MCF 10A (cell line): ENCODE results near the gene FAM210B. TPM values are rescaled to one million over a fixed set of nuclear protein-coding genes. Genes with fewer than 3 reads are reported as not detected.

Experiments used
- BruUV-seq: library from RNA; stranded (reverse); fragments of 400-500 nt; replicated peaks from 2 replicates; lab custom pipeline; 2021; lab: Mats Ljungman, UMichigan
- CTCF ChIA-PET: fragments of 300-600 bp; sonication (Branson Sonifier 250); formaldehyde crosslinking; extraction: SDS; loops from one replicate; lab custom pipeline; 2021; ENCODE audit warnings: antibody characterized with exemption, inconsistent platforms; lab: Yijun Ruan, JAX
- POLR2A ChIA-PET: fragments of 300-600, 350-650 bp; sonication (Branson Sonifier 250); formaldehyde crosslinking; extraction: SDS; loops from one replicate; lab custom pipeline; 2020; ENCODE audit warnings: antibody characterized with exemption, inconsistent platforms; lab: Yijun Ruan, JAX
- DNase-seq: peaks from one replicate; pipeline ENCODE4 v3.0.0-alpha.2; 2018; ENCODE audit not compliant: unreplicated experiment
- H3K27ac Mint-ChIP-seq: one replicate; pipeline ENCODE4 v1.8.0; 2022; ENCODE audit warnings: mild to moderate bottlenecking, low read depth, mixed read lengths; ENCODE audit not compliant: unreplicated experiment
- H3K27me3 Mint-ChIP-seq: one replicate; pipeline ENCODE4 v1.8.0; 2022; ENCODE audit warnings: mixed read lengths; ENCODE audit not compliant: insufficient read depth, unreplicated experiment
- H3K36me3 Mint-ChIP-seq: one replicate; pipeline ENCODE4 v1.8.0; 2022; ENCODE audit warnings: mild to moderate bottlenecking, moderate library complexity, mixed read lengths; ENCODE audit not compliant: insufficient read depth, unreplicated experiment
- H3K4me1 Mint-ChIP-seq: one replicate; pipeline ENCODE4 v1.8.0; 2022; ENCODE audit warnings: mixed read lengths; ENCODE audit not compliant: insufficient read depth, unreplicated experiment
- H3K4me3 Mint-ChIP-seq: one replicate; pipeline ENCODE4 v1.8.0; 2022; ENCODE audit warnings: mild to moderate bottlenecking, moderate library complexity, mixed read lengths; ENCODE audit not compliant: unreplicated experiment
- H3K9me3 Mint-ChIP-seq: one replicate; pipeline ENCODE4 v1.8.0; 2022; ENCODE audit warnings: mixed read lengths; ENCODE audit not compliant: unreplicated experiment
- CTCF ChIP-seq: fragments of 200-600 bp; IDR thresholded peaks from one replicate; pipeline ENCODE4 v1.8.0; 2022; ENCODE audit warnings: antibody characterized with exemption, mild to moderate bottlenecking; ENCODE audit not compliant: unreplicated experiment
- intact Hi-C: fragments of 100-400 bp; cut with micrococcal nuclease; formaldehyde crosslinking; loops from 2 replicates; pipeline ENCODE4 v1.14.1; 2022
- total RNA-seq: library from RNA; stranded (reverse); gene quantifications from 2 replicates; pipeline ENCODE4 v1.2.3, GENCODE V29; 2022

FAM210B gene
- total RNA-seq, 1 experiment from 2014 or later = 38.2 TPM

GRCh38 chr20:56322681-56323080 lies 36.1 kb upstream of the FAM210B start:
- Mint-ChIP-seq H3K27me3 (peaks cover 40% of the 10 kb centered on the region), H3K36me3 (no peaks in the 10 kb centered on the region), H3K27ac (no peak overlapping the region), H3K9me3 (no peaks in the 10 kb centered on the region), H3K4me3 (no peak overlapping the region), H3K4me1 (no peaks in the 10 kb centered on the region)
- no TSS peak for BruUV-seq
- CTCF ChIA-PET = no interaction called here
- intact Hi-C loops = no loop called here
- DNase-seq = no peak
- POLR2A ChIA-PET = no interaction called here
- TF ChIP-seq CTCF = no peak

- Mint-ChIP-seq H3K27me3 (peaks cover 36% of the 10 kb centered on the region), H3K27ac (no peak overlapping the region), H3K4me1 (no peaks in the 10 kb centered on the region), H3K9me3 (no peaks in the 10 kb centered on the region), H3K4me3 (no peak overlapping the region), H3K36me3 (no peaks in the 10 kb centered on the region)
- no TSS peak for BruUV-seq
- POLR2A ChIA-PET = no interaction called here
- intact Hi-C loops = no loop called here
- CTCF ChIA-PET = interaction anchor here (1.0 kb wide), 1 partner anchor 124 kb away, joined by 3 read pairs; no protein-coding TSS in a partner anchor
- TF ChIP-seq CTCF = no peak
- no peak for DNase-seq
Observed at GRCh38 chr20:56323206-56323605, 35.6 kb upstream of the FAM210B start.

DNA sequence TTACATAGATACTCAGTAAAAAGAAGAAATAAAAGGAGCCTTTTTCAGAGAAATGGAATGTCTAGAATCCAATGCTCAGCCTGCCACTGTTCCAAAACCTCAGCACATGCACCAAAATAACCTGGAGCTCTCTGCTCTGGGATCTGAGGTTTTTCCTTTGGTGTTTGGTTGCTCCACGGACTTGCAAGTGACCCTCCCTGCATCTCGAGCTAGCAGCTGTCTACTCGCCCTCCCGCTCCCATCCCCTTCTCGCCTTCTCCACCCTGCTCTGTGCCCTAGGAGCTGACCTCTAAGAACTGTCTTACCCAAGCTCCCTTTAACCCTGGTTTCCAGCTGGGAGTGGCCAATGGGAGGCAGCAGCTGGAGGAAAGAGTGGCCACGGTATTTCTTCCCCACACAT lies 35.1 kb upstream of the FAM210B start:
- BruUV-seq = no TSS peak

DNA sequence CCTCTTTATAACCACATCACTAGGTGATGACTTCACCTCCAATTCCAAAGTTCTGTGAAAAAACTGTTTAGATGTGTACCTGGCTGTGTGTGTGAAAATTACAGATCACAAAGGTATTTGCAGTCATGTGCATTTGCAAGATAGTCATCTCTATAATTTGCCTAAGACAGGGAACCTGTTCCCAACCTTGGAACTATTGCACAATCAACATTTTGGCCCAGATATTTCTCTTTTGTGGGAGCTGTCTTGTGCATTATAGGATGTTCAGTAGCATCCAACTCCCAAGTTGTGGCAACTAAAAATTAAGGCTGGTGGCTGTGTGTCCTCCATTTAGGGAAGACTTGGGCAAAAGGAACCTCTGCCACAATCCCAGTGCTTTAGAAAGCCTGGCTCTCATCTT lies 34.0 kb upstream of the FAM210B start:
- DNase-seq = no peak
- TF ChIP-seq CTCF = no peak
- no peaks in the 10 kb centered on the region for H3K9me3 Mint-ChIP-seq

More for the DNA sequence above, 35.1 kb upstream of the FAM210B start:
- TF ChIP-seq CTCF = no peak
- ChIA-PET POLR2A (no interaction called here), CTCF (interaction anchor here (1.0 kb wide), 1 partner anchor 125 kb away, joined by 3 read pairs; no protein-coding TSS in a partner anchor)
- intact Hi-C loops = no loop called here
- H3K9me3 Mint-ChIP-seq = no peaks in the 10 kb centered on the region
- no peaks in the 10 kb centered on the region for H3K36me3 Mint-ChIP-seq
- no peaks in the 10 kb centered on the region for H3K4me1 Mint-ChIP-seq
- peaks cover 36% of the 10 kb centered on the region for H3K27me3 Mint-ChIP-seq
- no peak overlapping the region for H3K27ac Mint-ChIP-seq
- no peak for DNase-seq
- no peak overlapping the region for H3K4me3 Mint-ChIP-seq

More for the DNA sequence above, 34.0 kb upstream of the FAM210B start:
- H3K36me3 Mint-ChIP-seq = no peaks in the 10 kb centered on the region
- ChIA-PET POLR2A (no interaction called here), CTCF (no interaction called here)
- H3K27ac Mint-ChIP-seq = no peak overlapping the region
- no peaks in the 10 kb centered on the region for H3K4me1 Mint-ChIP-seq
- H3K27me3 Mint-ChIP-seq = peaks cover 25% of the 10 kb centered on the region
- no peak overlapping the region for H3K4me3 Mint-ChIP-seq
- BruUV-seq = no TSS peak
- intact Hi-C loops = no loop called here
